Activated CD4-positive, alpha-beta T cell treated with anti-CD3 and anti-CD28 coated beads, Interleukin-2, amount 10 ng/mL, durations not matched to agents 7 days and 5 days (primary cell): ENCODE measurements around the gene CDC42. TPM values are rescaled to one million over a fixed set of nuclear protein-coding genes. Genes with fewer than 3 reads are reported as not detected.

Experiments used
- CTCF ChIA-PET: fragments of 350-600 bp; sonication (Branson Sonifier 250); formaldehyde crosslinking; loops from one replicate; lab custom pipeline; 2021; ENCODE audit warnings: antibody characterized with exemption; lab: Charles Lee
- POLR2A ChIA-PET: fragments of 350-600 bp; sonication (Branson Sonifier 250); formaldehyde crosslinking; loops from one replicate; lab custom pipeline; 2021; ENCODE audit warnings: antibody characterized with exemption; lab: Charles Lee
- DNase-seq: peaks from one replicate; pipeline ENCODE4 v3.0.0-alpha.2; 2020
- H3K27ac Mint-ChIP-seq: one replicate; pipeline ENCODE4 v1.8.0; 2021; ENCODE audit warnings: mild to moderate bottlenecking, moderate library complexity, mixed read lengths
- H3K27me3 Mint-ChIP-seq: one replicate; pipeline ENCODE4 v1.8.0; 2021; ENCODE audit warnings: mixed read lengths
- H3K36me3 Mint-ChIP-seq: one replicate; pipeline ENCODE4 v1.8.0; 2021; ENCODE audit warnings: low read depth, mixed read lengths
- H3K4me1 Mint-ChIP-seq: one replicate; pipeline ENCODE4 v1.8.0; 2021; ENCODE audit warnings: mixed read lengths
- H3K4me3 Mint-ChIP-seq: one replicate; pipeline ENCODE4 v1.8.0; 2021; ENCODE audit warnings: mild to moderate bottlenecking, moderate library complexity, mixed read lengths
- H3K9me3 Mint-ChIP-seq: one replicate; pipeline ENCODE4 v1.8.0; 2021; ENCODE audit warnings: mixed read lengths
- total RNA-seq, 2 experiments: library from RNA; stranded (reverse); gene quantifications; one replicate each; pipeline ENCODE4 v1.2.3, GENCODE V29; 2021

The CDC42 gene
- total RNA-seq, 2 experiments from 2014 or later: 378 to 413 TPM

- CTCF ChIA-PET: interaction anchor here (0.8 to 1.5 kb wide), 8 partner anchors 10 to 311 kb away, joined by 3 to 6 read pairs (median 3); no protein-coding TSS in a partner anchor
- DNase-seq: peak; percentile 80
- no peaks in the 10 kb centered on the region for H3K27me3 Mint-ChIP-seq
- peak overlapping the region; percentile 92 for H3K27ac Mint-ChIP-seq
- peaks cover 68% of the 10 kb centered on the region for H3K4me1 Mint-ChIP-seq
- POLR2A ChIA-PET: no interaction called here
- peaks cover 70% of the 10 kb centered on the region for H3K36me3 Mint-ChIP-seq
- H3K4me3 Mint-ChIP-seq: peak overlapping the region; percentile 31
- H3K9me3 Mint-ChIP-seq: no peaks in the 10 kb centered on the region
Observed at GRCh38 chr1:22104865-22105437, 52.4 kb downstream of the CDC42 start.

- H3K4me1 Mint-ChIP-seq: peaks cover 60% of the 10 kb centered on the region
- H3K27me3 Mint-ChIP-seq: no peaks in the 10 kb centered on the region
- POLR2A ChIA-PET: no interaction called here
Observed at GRCh38 chr1:22105611-22106207, 53.2 kb downstream of the CDC42 start.

GRCh38 chr1:22107126-22107525 lies 54.6 kb downstream of the CDC42 start:
- Mint-ChIP-seq H3K4me3 (no peak overlapping the region), H3K4me1 (peaks cover 49% of the 10 kb centered on the region), H3K9me3 (no peaks in the 10 kb centered on the region), H3K27ac (no peak overlapping the region), H3K27me3 (no peaks in the 10 kb centered on the region), H3K36me3 (peaks cover 63% of the 10 kb centered on the region)
- ChIA-PET POLR2A (no interaction called here), CTCF (interaction anchor here (0.5 to 1.5 kb wide), 3 partner anchors 14 to 322 kb away, joined by 3 to 4 read pairs (median 3); no protein-coding TSS in a partner anchor)
- DNase-seq: no peak

More at GRCh38 chr1:22105611-22106207, 53.2 kb downstream of the CDC42 start:
- H3K9me3 Mint-ChIP-seq: no peaks in the 10 kb centered on the region
- H3K36me3 Mint-ChIP-seq: peaks cover 63% of the 10 kb centered on the region
- H3K4me3 Mint-ChIP-seq: no peak overlapping the region
- H3K27ac Mint-ChIP-seq: peak overlapping the region; percentile 92
- CTCF ChIA-PET: interaction anchor here (0.6 to 1.5 kb wide), 7 partner anchors 9 to 74 kb away, joined by 3 to 5 read pairs (median 3); no protein-coding TSS in a partner anchor
- DNase-seq: peak; percentile 47

GRCh38 chr1:22108339-22109105 lies 56.0 kb downstream of the CDC42 start:
- H3K27me3 Mint-ChIP-seq: no peaks in the 10 kb centered on the region
- H3K4me3 Mint-ChIP-seq: no peak overlapping the region
- no peaks in the 10 kb centered on the region for H3K9me3 Mint-ChIP-seq
- peaks cover 41% of the 10 kb centered on the region for H3K4me1 Mint-ChIP-seq
- CTCF ChIA-PET: interaction anchor here (0.5 to 1.5 kb wide), 5 partner anchors 9 to 542 kb away, joined by 3 to 4 read pairs (median 3); no protein-coding TSS in a partner anchor
- H3K27ac Mint-ChIP-seq: peak overlapping the region; percentile 15
- POLR2A ChIA-PET: interaction anchor here (0.7 kb wide), 1 partner anchor 10 kb away, joined by 4 read pairs; no protein-coding TSS in a partner anchor
- DNase-seq: no peak
- H3K36me3 Mint-ChIP-seq: peaks cover 60% of the 10 kb centered on the region

GRCh38 chr1:22110016-22110415 lies 57.5 kb downstream of the CDC42 start:
- ChIA-PET POLR2A (no interaction called here), CTCF (interaction anchor here (0.6 to 0.8 kb wide), 2 partner anchors 38 to 1180 kb away, joined by 3 to 4 read pairs; no protein-coding TSS in a partner anchor)
- Mint-ChIP-seq H3K27me3 (no peaks in the 10 kb centered on the region), H3K36me3 (peaks cover 50% of the 10 kb centered on the region), H3K9me3 (no peaks in the 10 kb centered on the region), H3K27ac (no peak overlapping the region), H3K4me3 (no peak overlapping the region), H3K4me1 (peaks cover 29% of the 10 kb centered on the region)
- DNase-seq: no peak

GRCh38 chr1:22111115-22111514 lies 58.6 kb downstream of the CDC42 start:
- Mint-ChIP-seq H3K9me3 (no peaks in the 10 kb centered on the region), H3K27ac (no peak overlapping the region), H3K4me1 (peaks cover 22% of the 10 kb centered on the region), H3K4me3 (no peak overlapping the region), H3K27me3 (no peaks in the 10 kb centered on the region), H3K36me3 (peaks cover 47% of the 10 kb centered on the region)
- CTCF ChIA-PET: interaction anchor here (0.6 to 0.7 kb wide), 2 partner anchors 62 to 424 kb away, joined by 3 to 4 read pairs; no protein-coding TSS in a partner anchor
- POLR2A ChIA-PET: no interaction called here
- DNase-seq: no peak

GRCh38 chr1:22111620-22112019 lies 59.1 kb downstream of the CDC42 start:
- no peak overlapping the region for H3K27ac Mint-ChIP-seq
- H3K4me1 Mint-ChIP-seq: peaks cover 21% of the 10 kb centered on the region
- peaks cover 43% of the 10 kb centered on the region for H3K36me3 Mint-ChIP-seq
- no peak overlapping the region for H3K4me3 Mint-ChIP-seq
- no peak for DNase-seq
- ChIA-PET CTCF (interaction anchor here (0.6 kb wide), 1 partner anchor 62 kb away, joined by 4 read pairs; no protein-coding TSS in a partner anchor), POLR2A (no interaction called here)
- no peaks in the 10 kb centered on the region for H3K27me3 Mint-ChIP-seq
- H3K9me3 Mint-ChIP-seq: no peaks in the 10 kb centered on the region

- ChIA-PET POLR2A (interaction anchor here (0.6 kb wide), 1 partner anchor 218 kb away, joined by 5 read pairs; no protein-coding TSS in a partner anchor), CTCF (no interaction called here)
- Mint-ChIP-seq H3K36me3 (peaks cover 40% of the 10 kb centered on the region), H3K27ac (peak overlapping the region; percentile 74), H3K9me3 (no peaks in the 10 kb centered on the region), H3K4me1 (peaks cover 21% of the 10 kb centered on the region), H3K27me3 (no peaks in the 10 kb centered on the region), H3K4me3 (no peak overlapping the region)
- DNase-seq: no peak
Observed at GRCh38 chr1:22112554-22112953, 60.0 kb downstream of the CDC42 start.

- no peak for DNase-seq
- peaks cover 17% of the 10 kb centered on the region for H3K4me1 Mint-ChIP-seq
- H3K4me3 Mint-ChIP-seq: no peak overlapping the region
- no peaks in the 10 kb centered on the region for H3K27me3 Mint-ChIP-seq
- POLR2A ChIA-PET: no interaction called here
- H3K36me3 Mint-ChIP-seq: peaks cover 32% of the 10 kb centered on the region
- H3K27ac Mint-ChIP-seq: no peak overlapping the region
- no peaks in the 10 kb centered on the region for H3K9me3 Mint-ChIP-seq
- CTCF ChIA-PET: interaction anchor here (0.5 to 2.0 kb wide), 3 partner anchors 9 to 95 kb away, joined by 3 to 4 read pairs (median 4); no protein-coding TSS in a partner anchor
Observed at GRCh38 chr1:22114083-22115012, 61.8 kb downstream of the CDC42 start.

GRCh38 chr1:22115286-22115685 lies 62.8 kb downstream of the CDC42 start:
- H3K36me3 Mint-ChIP-seq: peaks cover 36% of the 10 kb centered on the region
- H3K4me1 Mint-ChIP-seq: peaks cover 17% of the 10 kb centered on the region
- H3K4me3 Mint-ChIP-seq: no peak overlapping the region
- DNase-seq: no peak
- H3K27ac Mint-ChIP-seq: peak overlapping the region; percentile 78
- H3K9me3 Mint-ChIP-seq: no peaks in the 10 kb centered on the region
- ChIA-PET CTCF (interaction anchor here (0.5 to 2.0 kb wide), 3 partner anchors 12 to 96 kb away, joined by 3 to 4 read pairs (median 3); no protein-coding TSS in a partner anchor), POLR2A (no interaction called here)
- H3K27me3 Mint-ChIP-seq: no peaks in the 10 kb centered on the region

- CTCF ChIA-PET: interaction anchor here (0.6 to 1.3 kb wide), 2 partner anchors 11 to 1119 kb away, joined by 3 read pairs; no protein-coding TSS in a partner anchor
- H3K9me3 Mint-ChIP-seq: no peaks in the 10 kb centered on the region
- no peak overlapping the region for H3K27ac Mint-ChIP-seq
Observed at GRCh38 chr1:22117238-22117637, 64.7 kb downstream of the CDC42 start.

More at GRCh38 chr1:22117238-22117637, 64.7 kb downstream of the CDC42 start:
- DNase-seq: no peak
- Mint-ChIP-seq H3K4me1 (peaks cover 17% of the 10 kb centered on the region), H3K4me3 (no peak overlapping the region), H3K36me3 (peaks cover 33% of the 10 kb centered on the region), H3K27me3 (no peaks in the 10 kb centered on the region)
- POLR2A ChIA-PET: no interaction called here
